OCI-LY7 (cell line): ENCODE data around the gene JAK3.

Experiments used
- EZH2phosphoT487 ChIP-seq: fragments of 200-600 bp; sonication (generic); IDR thresholded peaks from 2 replicates; pipeline ENCODE4 v1.6.1; 2018; ENCODE audit warnings: low read depth, borderline replicate concordance, mild to moderate bottlenecking, mixed run types, antibody characterized with exemption, low read length, moderate library complexity, mixed read lengths
- TF ChIP-seq, protein P1 (sequence below): fragments of 200-600 bp; sonication (generic); conservative IDR thresholded peaks from 2 replicates; pipeline ENCODE4 v1.5.1; 2014; ENCODE audit warnings: mild to moderate bottlenecking, antibody characterized with exemption, low read length, moderate library complexity, mixed read lengths

GRCh38 chr19:17832443-17833208, 15.2 kb downstream of the JAK3 start:
- TF ChIP-seq, protein P1, sequence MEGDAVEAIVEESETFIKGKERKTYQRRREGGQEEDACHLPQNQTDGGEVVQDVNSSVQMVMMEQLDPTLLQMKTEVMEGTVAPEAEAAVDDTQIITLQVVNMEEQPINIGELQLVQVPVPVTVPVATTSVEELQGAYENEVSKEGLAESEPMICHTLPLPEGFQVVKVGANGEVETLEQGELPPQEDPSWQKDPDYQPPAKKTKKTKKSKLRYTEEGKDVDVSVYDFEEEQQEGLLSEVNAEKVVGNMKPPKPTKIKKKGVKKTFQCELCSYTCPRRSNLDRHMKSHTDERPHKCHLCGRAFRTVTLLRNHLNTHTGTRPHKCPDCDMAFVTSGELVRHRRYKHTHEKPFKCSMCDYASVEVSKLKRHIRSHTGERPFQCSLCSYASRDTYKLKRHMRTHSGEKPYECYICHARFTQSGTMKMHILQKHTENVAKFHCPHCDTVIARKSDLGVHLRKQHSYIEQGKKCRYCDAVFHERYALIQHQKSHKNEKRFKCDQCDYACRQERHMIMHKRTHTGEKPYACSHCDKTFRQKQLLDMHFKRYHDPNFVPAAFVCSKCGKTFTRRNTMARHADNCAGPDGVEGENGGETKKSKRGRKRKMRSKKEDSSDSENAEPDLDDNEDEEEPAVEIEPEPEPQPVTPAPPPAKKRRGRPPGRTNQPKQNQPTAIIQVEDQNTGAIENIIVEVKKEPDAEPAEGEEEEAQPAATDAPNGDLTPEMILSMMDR, result no peak
- TF ChIP-seq EZH2phosphoT487, result no peak
